NOMO-1 treated with dmso at 0.1 percent for 144 hours (cell line): ENCODE data around the gene TSSK1B.
"Not testable (repeated sequence)": the region's sequence is repeated elsewhere in the genome, so short reads cannot be mapped to it uniquely, and the experiment has no call there.

Source experiments
- DNase-seq: peaks from one replicate; lab custom pipeline; 2025; ENCODE audit not compliant: unreplicated experiment; lab: John Stamatoyannopoulos, UW

Gene TSSK1B

DNA sequence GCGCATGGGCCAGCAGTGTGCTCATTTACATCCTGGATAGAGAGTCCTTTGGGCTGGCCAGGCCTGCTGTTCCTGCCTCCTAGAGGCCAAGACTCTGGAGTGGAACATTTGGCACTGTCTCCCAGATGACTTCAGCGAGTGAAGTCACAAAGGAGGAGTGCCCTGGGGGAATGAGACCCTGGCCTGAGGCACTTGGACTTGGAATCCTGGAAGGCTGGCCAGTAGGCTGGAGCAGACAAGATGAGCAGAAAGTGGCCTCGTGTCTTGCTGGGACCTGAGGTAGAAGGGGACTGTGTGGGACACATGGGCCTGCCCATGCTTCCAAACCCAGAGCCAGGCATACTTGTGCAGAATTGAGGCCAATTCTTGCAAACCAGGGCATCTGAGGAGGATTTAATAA is at the start of gene TSSK1B:
TSSK1B (minus strand) TSS at position 101 of the 400 bp plus-strand sequence. CDS start 150 bp downstream, outside the sequence.
- DNase-seq = no peak

DNA sequence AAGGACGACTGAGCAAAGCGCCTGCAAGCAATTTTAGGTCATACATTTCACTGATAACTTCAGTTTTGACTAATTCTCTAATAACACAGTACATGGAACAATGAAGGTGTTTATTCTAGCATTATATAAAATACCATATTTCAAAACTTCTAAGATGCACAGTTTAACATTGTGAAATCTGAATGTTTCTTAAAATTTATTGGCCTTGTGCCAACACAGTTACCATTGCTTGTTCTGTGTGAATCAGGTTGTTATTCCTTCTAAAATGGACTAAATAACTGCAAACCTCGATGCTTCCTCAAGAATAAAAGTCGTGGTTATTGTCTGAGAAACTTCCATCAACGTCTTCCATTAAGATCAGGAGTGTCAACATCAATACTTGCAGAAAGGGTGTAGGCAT is 45.5 kb upstream of the TSSK1B start:
- DNase-seq = no peak

GRCh38 chr5:113478691-113479090 is 43.9 kb upstream of the TSSK1B start:
- DNase-seq = no peak

- no peak for DNase-seq
These were observed 39.4 kb upstream of the TSSK1B start for GRCh38 chr5:113474100-113474728.

DNA sequence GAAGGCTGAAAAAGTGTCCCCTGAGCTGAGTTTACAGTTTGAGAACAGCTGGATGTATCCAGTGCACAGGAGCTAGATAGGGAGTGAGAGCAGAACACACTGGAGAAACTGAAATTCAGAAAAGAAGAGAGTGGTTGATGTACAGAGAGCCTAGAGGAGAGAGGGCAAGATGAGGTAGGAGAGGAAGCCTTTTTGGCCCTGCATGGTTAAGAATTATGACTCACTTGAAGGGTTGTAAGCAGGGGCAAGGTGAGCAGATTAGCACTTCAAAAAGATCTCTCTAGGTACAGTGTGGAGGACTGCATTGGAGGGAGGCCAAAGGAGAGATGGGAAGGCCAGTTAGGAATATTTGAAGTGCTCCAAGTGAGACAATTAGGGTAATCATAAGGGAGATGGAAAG is 28.2 kb upstream of the TSSK1B start:
- DNase-seq = no peak

DNA sequence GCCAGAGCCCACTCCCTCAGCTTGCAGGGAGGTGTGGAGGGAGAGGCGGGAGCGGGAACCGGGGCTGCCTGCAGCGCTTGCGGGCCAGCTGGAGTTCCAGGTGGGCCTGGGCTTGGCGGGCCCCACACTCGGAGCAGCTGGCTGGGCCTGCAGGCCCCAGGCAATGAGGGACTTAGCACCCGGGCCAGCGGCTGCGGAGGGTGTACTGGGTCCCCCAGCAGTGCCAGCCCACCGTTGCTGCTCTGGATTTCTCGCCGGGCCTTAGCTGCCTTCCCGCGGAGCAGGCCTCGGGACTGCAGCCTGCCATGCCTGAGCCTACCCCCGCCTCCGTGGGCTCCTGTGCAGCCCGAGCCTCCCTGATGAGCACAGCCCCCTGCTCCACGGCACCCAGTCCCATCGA is 22.3 kb upstream of the TSSK1B start:
- not testable (repeated sequence) for DNase-seq

- DNase-seq = no peak
These were observed 18.2 kb upstream of the TSSK1B start for GRCh38 chr5:113452941-113453340.

GRCh38 chr5:113451797-113452196 is 17.0 kb upstream of the TSSK1B start:
- DNase-seq = no peak

GRCh38 chr5:113450929-113451328 is 16.1 kb upstream of the TSSK1B start:
- no peak for DNase-seq

GRCh38 chr5:113450462-113450861 is 15.7 kb upstream of the TSSK1B start:
- no peak for DNase-seq

DNA sequence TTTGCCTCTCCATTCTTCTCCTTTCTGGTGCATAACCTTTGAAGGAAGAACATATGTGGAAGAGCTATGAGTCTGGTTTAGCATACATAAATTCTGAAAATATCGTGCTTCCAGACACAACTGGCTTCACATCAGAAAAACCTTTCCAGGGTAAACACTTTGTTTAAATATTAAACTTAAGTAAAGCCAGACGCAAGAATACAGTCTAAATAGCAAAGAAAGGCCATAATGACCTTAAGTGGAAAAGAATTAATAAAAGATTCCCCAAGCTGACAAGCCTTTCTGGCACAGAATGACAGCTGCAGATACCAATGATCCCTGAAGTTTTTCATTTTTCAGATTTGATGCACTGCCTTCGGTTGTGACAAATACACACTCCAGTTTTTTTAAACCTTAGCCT is 13.5 kb upstream of the TSSK1B start:
- no peak for DNase-seq

- no peak for DNase-seq
These were observed 12.8 kb upstream of the TSSK1B start for GRCh38 chr5:113447498-113448050.

- no peak for DNase-seq
These were observed 11.7 kb upstream of the TSSK1B start for GRCh38 chr5:113446358-113446927.

GRCh38 chr5:113437111-113437510 is 2.3 kb upstream of the TSSK1B start:
- DNase-seq = no peak

GRCh38 chr5:113435575-113435974 is 786 bp upstream of the TSSK1B start:
- DNase-seq = no peak

DNA sequence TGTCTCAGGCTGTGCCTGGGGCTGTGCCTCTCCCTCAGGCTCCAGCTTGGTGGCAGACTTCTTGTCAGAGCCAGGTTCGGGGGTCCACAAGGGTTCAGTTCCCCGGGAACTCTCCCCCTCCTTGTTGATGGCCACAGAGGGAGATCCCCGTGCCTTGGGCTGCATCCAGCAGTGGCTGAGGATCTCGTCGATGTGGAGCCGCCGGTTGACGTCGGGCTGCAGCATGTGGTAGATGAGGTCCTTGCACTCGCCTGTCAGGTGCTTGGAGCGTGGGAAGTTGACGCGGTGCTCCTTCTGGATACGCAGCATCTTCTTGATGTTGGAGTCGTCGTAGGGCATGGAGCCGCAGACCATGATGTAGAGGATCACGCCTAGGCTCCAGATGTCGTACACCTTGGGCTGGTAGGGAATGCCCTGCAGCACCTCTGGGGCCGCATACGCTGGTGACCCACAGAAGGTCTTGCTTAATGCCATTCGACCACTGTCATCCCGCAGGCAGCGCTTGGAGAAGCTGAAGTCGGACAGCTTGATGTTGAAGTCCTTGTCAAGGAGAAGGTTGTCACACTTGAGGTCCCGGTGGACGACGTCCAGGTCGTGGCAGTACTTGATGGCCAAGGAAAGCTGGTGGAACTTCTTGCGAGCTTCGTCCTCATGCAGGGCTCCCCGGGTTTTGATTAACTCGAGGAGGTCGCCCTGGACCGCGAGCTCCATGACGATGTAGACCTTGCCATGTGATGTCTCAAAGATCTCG is 752 bp downstream of the TSSK1B start:
- DNase-seq = no peak

DNA sequence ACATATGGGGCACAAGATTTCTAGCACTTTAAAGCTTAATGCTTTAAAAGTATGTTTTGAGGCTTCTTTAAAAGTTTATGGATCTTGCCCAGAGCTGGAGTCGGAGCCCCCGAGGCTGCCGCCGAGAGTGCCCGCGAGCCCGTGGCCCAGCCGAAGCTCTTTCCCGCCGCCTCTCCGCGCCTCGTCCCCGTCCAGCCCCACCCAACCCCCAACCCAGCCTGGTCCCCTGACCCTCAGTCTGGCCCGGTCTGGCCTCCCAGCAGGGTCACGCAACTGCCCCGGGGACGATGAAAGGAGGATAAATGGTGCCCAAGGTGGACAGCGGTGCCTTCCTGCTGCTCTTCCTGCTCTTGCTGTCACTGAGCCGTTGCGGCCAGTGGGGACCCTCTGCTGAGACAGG is 1.7 kb downstream of the TSSK1B start:
- DNase-seq = no peak

DNA sequence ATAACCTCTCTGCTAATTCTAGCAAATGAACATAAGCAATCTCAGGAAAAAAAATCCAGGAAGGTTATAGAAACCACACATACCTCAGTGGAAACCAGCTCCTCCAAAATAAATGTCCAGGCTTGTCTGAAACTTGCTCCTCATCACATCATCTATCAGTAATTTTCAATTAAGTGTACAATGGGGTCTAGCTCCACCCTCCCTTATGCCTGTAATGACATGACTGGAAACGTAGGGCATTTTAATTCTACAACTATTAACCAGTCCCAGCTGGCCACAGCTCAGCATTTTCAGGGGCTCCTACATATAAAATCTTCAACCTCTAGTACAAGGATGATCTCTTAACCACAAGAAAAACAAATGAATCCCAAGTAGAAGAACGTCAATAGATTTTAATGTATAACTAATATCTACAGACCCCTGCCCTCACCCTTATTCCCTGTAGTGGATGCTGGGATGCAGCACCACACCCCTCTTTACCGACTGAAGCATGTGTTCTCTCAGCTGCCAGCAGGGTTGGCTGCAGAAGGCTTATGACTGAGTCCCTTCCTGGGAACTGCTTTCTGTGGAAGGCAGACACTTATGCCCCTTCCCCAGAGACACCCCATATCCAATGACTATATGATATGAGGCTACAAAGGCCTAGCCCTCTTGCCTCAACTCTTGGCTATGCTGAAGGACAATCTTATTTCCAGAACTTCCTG is 6.8 kb downstream of the TSSK1B start:
- no peak for DNase-seq

- no peak for DNase-seq
These were observed 8.9 kb downstream of the TSSK1B start for GRCh38 chr5:113425909-113426308.

GRCh38 chr5:113421693-113422092 is 13.1 kb downstream of the TSSK1B start:
- DNase-seq = no peak

- no peak for DNase-seq
These were observed 29.3 kb downstream of the TSSK1B start for GRCh38 chr5:113405530-113405929.
